ENCODE results near the gene CAMTA1.

GRCh38 chr1:7589080-7589735 is 804.0 kb downstream of the CAMTA1 start:
- TF ChIP-seq, protein P1, sequence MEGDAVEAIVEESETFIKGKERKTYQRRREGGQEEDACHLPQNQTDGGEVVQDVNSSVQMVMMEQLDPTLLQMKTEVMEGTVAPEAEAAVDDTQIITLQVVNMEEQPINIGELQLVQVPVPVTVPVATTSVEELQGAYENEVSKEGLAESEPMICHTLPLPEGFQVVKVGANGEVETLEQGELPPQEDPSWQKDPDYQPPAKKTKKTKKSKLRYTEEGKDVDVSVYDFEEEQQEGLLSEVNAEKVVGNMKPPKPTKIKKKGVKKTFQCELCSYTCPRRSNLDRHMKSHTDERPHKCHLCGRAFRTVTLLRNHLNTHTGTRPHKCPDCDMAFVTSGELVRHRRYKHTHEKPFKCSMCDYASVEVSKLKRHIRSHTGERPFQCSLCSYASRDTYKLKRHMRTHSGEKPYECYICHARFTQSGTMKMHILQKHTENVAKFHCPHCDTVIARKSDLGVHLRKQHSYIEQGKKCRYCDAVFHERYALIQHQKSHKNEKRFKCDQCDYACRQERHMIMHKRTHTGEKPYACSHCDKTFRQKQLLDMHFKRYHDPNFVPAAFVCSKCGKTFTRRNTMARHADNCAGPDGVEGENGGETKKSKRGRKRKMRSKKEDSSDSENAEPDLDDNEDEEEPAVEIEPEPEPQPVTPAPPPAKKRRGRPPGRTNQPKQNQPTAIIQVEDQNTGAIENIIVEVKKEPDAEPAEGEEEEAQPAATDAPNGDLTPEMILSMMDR (IDR thresholded peaks at IDR 0.05 in 2 of 3, conservative IDR thresholded peaks at IDR 0.05 in 1 of 3; ENCODE audit: borderline replicate concordance in 1 of 3, insufficient read depth in 1 of 3, low read depth in 2 of 3, low read length in 2 of 3): no peak
- TF ChIP-seq ZFX (IDR thresholded peaks at IDR 0.05) (no peak), POLR2A (IDR thresholded peaks at IDR 0.05; ENCODE audit: borderline replicate concordance, extremely low read depth, insufficient read depth, insufficient read length) (no peak), REST (IDR thresholded peaks at IDR 0.05; ENCODE audit: low read depth) (no peak)

All from HCT116 (cell line).